ENCODE measurements around the gene HYDIN.

The HYDIN gene

DNA sequence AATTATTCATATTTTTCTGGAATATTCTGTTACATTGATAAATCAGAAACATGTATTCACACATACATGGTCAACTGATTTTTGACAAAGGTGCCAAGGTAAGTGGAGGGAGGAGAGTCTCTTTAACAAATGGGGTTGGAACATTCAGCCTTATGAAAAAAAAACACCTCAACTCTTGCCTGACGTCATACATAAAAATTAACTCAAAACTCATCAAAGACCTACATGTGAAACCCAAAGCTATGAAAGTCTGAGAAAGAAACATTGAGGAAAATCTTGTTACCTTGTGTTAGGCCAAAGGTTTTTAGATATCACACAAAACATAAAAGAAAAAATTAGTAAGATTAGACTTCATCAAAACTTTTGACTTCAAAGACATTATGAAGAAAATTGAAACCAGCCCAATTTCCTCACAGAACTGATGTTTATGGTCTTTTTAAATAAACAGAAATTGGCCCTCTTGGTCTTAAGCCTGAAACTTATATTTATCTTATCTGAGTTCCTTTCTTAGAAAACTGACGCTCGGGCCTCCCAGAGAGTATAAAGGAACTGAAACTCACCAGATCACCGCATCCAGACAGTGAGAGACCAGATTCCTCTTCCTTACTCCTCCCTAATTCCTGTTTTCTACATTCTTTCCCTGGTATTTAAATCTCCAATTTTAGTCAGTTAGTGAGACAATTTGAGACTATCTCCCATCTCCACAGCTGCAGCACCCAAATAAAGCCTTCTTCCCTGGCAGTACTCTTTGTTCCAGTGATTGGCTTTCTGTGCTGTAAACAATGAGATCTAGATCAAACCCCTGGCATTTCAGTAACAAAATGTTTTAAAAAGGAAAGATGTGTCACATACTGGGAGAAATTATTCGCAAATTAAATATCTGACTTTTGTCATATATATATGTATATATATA, 4.0 kb downstream of the HYDIN start:
- peaks cover 3% of the 10 kb centered on the region; the same call in 1 of the 2 replicates for H3K9me3 ChIP-seq (ENCODE audit: control insufficient read depth, insufficient read depth, low read length)

DNA sequence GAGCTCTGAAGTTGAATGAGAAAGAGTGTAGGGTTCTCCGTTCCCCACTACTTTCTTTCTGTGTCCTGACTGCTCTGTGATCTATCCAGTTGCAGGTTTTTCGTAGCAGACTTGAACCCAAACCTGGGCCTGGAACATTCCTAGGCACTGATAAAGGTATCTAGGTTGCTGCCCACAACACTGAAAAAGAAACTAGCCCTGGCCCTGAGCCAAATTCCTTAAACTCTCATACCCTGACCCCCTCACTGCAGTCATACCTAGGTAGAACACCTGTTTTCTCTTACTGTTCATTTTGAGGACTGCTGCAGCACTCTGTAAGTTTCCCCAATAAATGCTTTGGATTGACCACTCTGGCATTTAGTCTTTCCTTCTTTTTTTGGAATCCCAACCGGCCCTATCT, 5.4 kb downstream of the HYDIN start:
- no peak overlapping the region for H3K27ac ChIP-seq (ENCODE audit: low read length)
- DNase-seq (ENCODE audit: low read depth, low spot score) = no peak
- H3K4me1 ChIP-seq (ENCODE audit: control insufficient read depth, insufficient read depth, low read length) = no peaks in the 10 kb centered on the region
- H3K4me3 ChIP-seq (ENCODE audit: low read length) = no peak overlapping the region
- H3K9me3 ChIP-seq (ENCODE audit: control insufficient read depth, insufficient read depth, low read length) = peaks cover 3% of the 10 kb centered on the region; the same call in 1 of the 2 replicates
- no CpG with 5 or more reads among the region's 3 CpGs for WGBS (ENCODE audit: insufficient coverage, insufficient read length)
- H3K27me3 ChIP-seq (ENCODE audit: control insufficient read depth, insufficient read depth, low read length) = no peaks in the 10 kb centered on the region
- H3K36me3 ChIP-seq (ENCODE audit: control insufficient read depth, insufficient read depth, low read length) = no peaks in the 10 kb centered on the region

More for the DNA sequence above, 4.0 kb downstream of the HYDIN start:
- Histone ChIP-seq H3K4me3 (ENCODE audit: low read length) (no peak overlapping the region), H3K27ac (ENCODE audit: low read length) (no peak overlapping the region), H3K27me3 (ENCODE audit: control insufficient read depth, insufficient read depth, low read length) (no peaks in the 10 kb centered on the region), H3K4me1 (ENCODE audit: control insufficient read depth, insufficient read depth, low read length) (no peaks in the 10 kb centered on the region; the same call in 1 of the 2 replicates), H3K36me3 (ENCODE audit: control insufficient read depth, insufficient read depth, low read length) (no peaks in the 10 kb centered on the region)
- WGBS (ENCODE audit: insufficient coverage, insufficient read length) = no CpG with 5 or more reads among the region's 5 CpGs
- DNase-seq (ENCODE audit: low read depth, low spot score) = no peak

DNA sequence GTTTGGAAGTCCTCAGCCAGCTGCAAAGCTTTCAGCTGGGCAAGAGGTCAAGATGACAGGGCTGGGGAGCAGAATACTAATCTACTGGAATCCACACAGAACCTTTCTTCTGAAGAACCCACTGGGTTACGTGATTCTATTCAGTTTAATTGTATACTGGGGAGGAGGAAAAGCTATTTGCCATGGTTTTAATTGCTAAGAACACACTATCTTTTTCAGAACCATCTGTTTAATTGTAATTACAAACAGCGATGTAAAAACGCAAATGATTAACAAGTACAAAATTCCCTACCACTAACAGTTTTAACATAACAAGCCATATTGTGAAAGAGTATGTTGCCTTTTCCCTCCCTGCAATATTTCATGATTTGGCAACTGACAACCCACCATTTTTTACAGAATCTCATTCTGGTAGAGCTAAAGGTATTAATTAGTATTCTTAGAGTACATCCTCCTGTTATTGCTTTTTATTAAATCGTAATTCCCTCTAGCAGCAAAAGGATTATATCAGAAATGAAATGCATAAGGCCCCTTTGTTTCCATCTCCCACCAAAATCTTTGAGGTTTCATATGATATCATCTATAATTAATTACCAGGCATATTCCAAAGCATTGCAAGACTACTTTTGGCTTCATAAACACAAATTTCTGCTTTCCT, 12.1 kb downstream of the HYDIN start:
- Histone ChIP-seq H3K27me3 (ENCODE audit: control insufficient read depth, insufficient read depth, low read length) (no peaks in the 10 kb centered on the region), H3K4me3 (ENCODE audit: low read length) (no peak overlapping the region), H3K27ac (ENCODE audit: low read length) (no peak overlapping the region)

DNA sequence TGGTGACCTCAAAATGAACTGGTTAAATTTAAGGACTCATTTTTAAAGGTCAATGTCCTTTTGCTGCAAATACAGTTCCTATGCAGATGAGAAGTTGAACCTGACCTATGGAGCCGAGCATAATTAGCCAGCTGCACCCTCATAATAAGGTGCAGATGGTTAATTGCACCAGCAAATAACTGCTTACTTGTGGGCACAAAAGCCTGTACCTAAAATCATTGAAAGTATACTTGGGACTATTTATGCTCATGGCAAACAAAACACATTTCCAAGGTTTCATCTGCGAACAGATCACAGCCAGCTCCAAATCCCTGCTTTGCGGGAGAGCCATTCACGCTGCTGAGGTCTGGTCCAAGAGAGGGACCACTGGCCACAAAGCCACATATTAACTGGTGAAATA, 13.0 kb downstream of the HYDIN start:
- no peaks in the 10 kb centered on the region for H3K9me3 ChIP-seq (ENCODE audit: control insufficient read depth, insufficient read depth, low read length)
- no peaks in the 10 kb centered on the region for H3K27me3 ChIP-seq (ENCODE audit: control insufficient read depth, insufficient read depth, low read length)
- no peak overlapping the region for H3K27ac ChIP-seq (ENCODE audit: low read length)
- DNase-seq (ENCODE audit: low read depth, low spot score) = no peak
- no peaks in the 10 kb centered on the region for H3K4me1 ChIP-seq (ENCODE audit: control insufficient read depth, insufficient read depth, low read length)
- WGBS (ENCODE audit: insufficient coverage, insufficient read length) = no CpG with 5 or more reads among the region's 4 CpGs
- H3K4me3 ChIP-seq (ENCODE audit: low read length) = no peak overlapping the region
- no peaks in the 10 kb centered on the region for H3K36me3 ChIP-seq (ENCODE audit: control insufficient read depth, insufficient read depth, low read length)

More for the DNA sequence above, 12.1 kb downstream of the HYDIN start:
- WGBS (ENCODE audit: insufficient coverage, insufficient read length) = no CpG with 5 or more reads among the region's 4 CpGs
- H3K4me1 ChIP-seq (ENCODE audit: control insufficient read depth, insufficient read depth, low read length) = no peaks in the 10 kb centered on the region
- no peaks in the 10 kb centered on the region for H3K9me3 ChIP-seq (ENCODE audit: control insufficient read depth, insufficient read depth, low read length)
- no peaks in the 10 kb centered on the region for H3K36me3 ChIP-seq (ENCODE audit: control insufficient read depth, insufficient read depth, low read length)
- no peak for DNase-seq (ENCODE audit: low read depth, low spot score)

DNA sequence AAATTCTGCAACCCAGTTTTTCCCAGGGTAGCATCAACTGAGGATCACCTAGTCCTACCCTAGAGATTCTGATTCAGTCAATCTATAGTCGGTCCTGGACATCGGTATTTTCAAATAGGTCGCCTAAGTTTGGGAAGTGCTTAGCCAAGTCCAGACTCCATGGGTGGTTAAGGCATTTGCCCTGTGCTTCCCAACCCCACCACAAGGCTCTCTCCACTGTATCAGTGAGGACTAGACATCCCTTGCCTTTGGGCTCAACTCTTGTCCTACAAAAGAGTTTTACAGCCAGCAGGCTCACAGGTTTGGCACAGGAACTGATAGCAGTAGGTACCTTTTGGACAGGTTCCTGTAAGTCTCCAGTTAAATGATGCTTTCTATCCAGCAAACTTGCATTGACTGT, 13.8 kb downstream of the HYDIN start:
- WGBS (ENCODE audit: insufficient coverage, insufficient read length) = no CpG with 5 or more reads among the region's 3 CpGs

DNA sequence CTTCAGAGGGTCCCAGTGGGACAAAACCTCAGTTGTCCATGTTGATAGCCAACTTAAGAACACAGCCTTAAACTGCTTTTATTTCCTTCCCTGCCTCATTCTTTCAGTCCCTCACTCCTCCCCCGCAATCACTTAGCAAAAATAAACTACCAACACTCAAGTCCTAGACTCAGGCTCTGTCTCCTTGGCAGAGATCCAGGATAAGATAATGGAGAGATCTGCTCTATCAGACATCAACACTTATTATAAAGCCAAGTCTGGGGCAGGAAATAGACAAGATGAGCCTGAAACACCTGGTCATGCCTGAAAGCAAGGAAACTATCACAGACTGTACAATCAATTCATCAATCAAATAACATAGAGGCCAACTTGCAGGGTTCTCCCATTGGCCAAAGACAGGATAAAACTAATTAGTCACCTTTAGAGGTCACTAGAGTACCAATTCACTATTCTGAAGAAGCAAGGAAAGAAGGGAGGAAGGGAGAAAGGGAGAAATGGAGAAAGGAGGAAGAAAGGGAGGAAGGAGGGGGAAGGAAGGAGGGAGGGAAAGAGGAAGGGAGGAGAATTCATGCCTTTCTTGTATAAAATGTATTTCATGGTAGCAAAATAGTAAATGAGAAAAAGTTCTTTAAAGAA, 15.7 kb downstream of the HYDIN start:
- Histone ChIP-seq H3K4me3 (ENCODE audit: low read length) (no peak overlapping the region), H3K27me3 (ENCODE audit: control insufficient read depth, insufficient read depth, low read length) (no peaks in the 10 kb centered on the region), H3K27ac (ENCODE audit: low read length) (no peak overlapping the region), H3K36me3 (ENCODE audit: control insufficient read depth, insufficient read depth, low read length) (no peaks in the 10 kb centered on the region), H3K9me3 (ENCODE audit: control insufficient read depth, insufficient read depth, low read length) (no peaks in the 10 kb centered on the region), H3K4me1 (ENCODE audit: control insufficient read depth, insufficient read depth, low read length) (no peaks in the 10 kb centered on the region)
- DNase-seq (ENCODE audit: low read depth, low spot score) = no peak
- no CpG with 5 or more reads among the region's 1 CpG for WGBS (ENCODE audit: insufficient coverage, insufficient read length)

More for the DNA sequence above, 13.8 kb downstream of the HYDIN start:
- Histone ChIP-seq H3K4me3 (ENCODE audit: low read length) (no peak overlapping the region), H3K27me3 (ENCODE audit: control insufficient read depth, insufficient read depth, low read length) (no peaks in the 10 kb centered on the region), H3K36me3 (ENCODE audit: control insufficient read depth, insufficient read depth, low read length) (no peaks in the 10 kb centered on the region), H3K4me1 (ENCODE audit: control insufficient read depth, insufficient read depth, low read length) (no peaks in the 10 kb centered on the region), H3K27ac (ENCODE audit: low read length) (no peak overlapping the region), H3K9me3 (ENCODE audit: control insufficient read depth, insufficient read depth, low read length) (no peaks in the 10 kb centered on the region)
- DNase-seq (ENCODE audit: low read depth, low spot score) = no peak

DNA sequence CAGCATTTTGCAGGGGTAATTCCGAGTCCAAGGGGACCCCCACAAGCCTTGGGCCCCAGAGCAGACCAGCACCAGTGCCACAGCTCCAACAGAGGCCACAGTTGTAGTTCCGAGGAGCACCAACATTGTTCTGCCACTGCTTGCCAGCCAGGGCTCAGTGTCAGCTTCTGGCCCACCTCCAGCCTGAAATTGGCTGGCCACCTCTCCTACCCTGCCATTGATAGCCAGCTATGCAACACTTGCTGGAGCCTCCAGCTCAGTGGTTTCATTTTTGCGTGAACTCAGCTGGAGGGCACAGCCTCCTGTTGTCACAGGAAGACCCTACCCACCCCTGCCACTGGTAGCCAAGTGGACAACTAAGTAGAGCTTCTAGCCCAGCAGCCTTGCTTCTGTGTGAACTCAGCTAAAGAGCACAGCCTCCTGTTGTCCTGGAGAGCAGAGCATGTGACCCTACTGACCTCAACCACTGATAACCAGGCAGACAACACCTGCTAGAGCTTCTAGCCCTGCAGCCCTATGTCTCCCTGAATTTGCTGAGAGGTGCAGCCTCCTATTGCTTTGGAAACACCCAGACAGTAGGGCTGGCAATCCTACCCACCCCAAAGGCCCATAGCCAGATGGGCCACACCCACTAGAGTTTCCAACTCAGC, 24.9 kb downstream of the HYDIN start:
- no peaks in the 10 kb centered on the region for H3K27me3 ChIP-seq (ENCODE audit: control insufficient read depth, insufficient read depth, low read length)
- no peak for DNase-seq (ENCODE audit: low read depth, low spot score)
- H3K9me3 ChIP-seq (ENCODE audit: control insufficient read depth, insufficient read depth, low read length) = no peaks in the 10 kb centered on the region
- H3K4me1 ChIP-seq (ENCODE audit: control insufficient read depth, insufficient read depth, low read length) = no peaks in the 10 kb centered on the region
- no peak overlapping the region for H3K27ac ChIP-seq (ENCODE audit: low read length)
- H3K4me3 ChIP-seq (ENCODE audit: low read length) = no peak overlapping the region
- no CpG with 5 or more reads among the region's 3 CpGs for WGBS (ENCODE audit: insufficient coverage, insufficient read length)
- no peaks in the 10 kb centered on the region for H3K36me3 ChIP-seq (ENCODE audit: control insufficient read depth, insufficient read depth, low read length)

DNA sequence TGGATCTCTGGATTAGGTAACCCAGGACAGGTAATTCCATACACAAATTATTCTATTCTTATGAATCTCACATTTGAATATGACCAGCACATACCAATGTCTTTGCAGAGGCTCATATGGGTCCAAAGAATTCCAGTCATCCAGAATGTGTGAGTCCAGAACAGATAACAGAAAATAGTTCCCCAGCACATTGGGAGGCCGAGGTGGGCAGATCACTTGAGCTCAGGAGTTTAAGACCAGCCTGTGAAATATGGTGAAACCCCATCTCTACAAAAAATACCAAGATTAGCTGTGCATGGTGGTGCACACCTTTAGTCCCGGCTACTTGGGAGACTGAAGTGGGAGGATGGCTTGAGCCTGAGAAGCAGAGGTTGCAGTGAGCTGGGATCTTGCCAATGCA, 26.9 kb downstream of the HYDIN start:
- no peaks in the 10 kb centered on the region for H3K27me3 ChIP-seq (ENCODE audit: control insufficient read depth, insufficient read depth, low read length)
- no peaks in the 10 kb centered on the region for H3K4me1 ChIP-seq (ENCODE audit: control insufficient read depth, insufficient read depth, low read length)
- DNase-seq (ENCODE audit: low read depth, low spot score) = no peak
- no peak overlapping the region for H3K4me3 ChIP-seq (ENCODE audit: low read length)
- H3K27ac ChIP-seq (ENCODE audit: low read length) = no peak overlapping the region
- H3K36me3 ChIP-seq (ENCODE audit: control insufficient read depth, insufficient read depth, low read length) = no peaks in the 10 kb centered on the region
- no peaks in the 10 kb centered on the region for H3K9me3 ChIP-seq (ENCODE audit: control insufficient read depth, insufficient read depth, low read length)
- no CpG with 5 or more reads among the region's 2 CpGs for WGBS (ENCODE audit: insufficient coverage, insufficient read length)

DNA sequence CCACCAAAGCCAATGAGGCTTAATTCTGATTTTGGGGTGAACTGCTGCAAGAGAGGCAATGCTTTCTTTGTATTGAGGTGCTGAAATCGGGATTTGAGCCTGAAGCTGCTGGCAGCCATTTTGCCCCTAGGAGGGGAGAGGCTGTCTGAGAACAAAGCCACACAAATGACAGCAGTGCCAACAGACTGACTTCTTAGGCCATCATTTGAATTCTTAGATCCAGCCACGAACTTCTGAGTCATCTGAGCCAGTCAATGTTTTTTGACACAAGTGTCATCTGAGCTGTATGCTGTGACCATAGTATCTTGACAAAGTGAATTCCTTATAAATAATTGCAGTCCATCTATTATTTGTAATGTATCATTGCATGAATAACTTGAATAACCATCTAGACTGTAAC, 29.0 kb downstream of the HYDIN start:
- Histone ChIP-seq H3K36me3 (ENCODE audit: control insufficient read depth, insufficient read depth, low read length) (no peaks in the 10 kb centered on the region), H3K4me3 (ENCODE audit: low read length) (no peak overlapping the region), H3K27ac (ENCODE audit: low read length) (no peak overlapping the region), H3K4me1 (ENCODE audit: control insufficient read depth, insufficient read depth, low read length) (no peaks in the 10 kb centered on the region), H3K27me3 (ENCODE audit: control insufficient read depth, insufficient read depth, low read length) (no peaks in the 10 kb centered on the region), H3K9me3 (ENCODE audit: control insufficient read depth, insufficient read depth, low read length) (no peaks in the 10 kb centered on the region)
- no peak for DNase-seq (ENCODE audit: low read depth, low spot score)
- no CpG with 5 or more reads among the region's 2 CpGs for WGBS (ENCODE audit: insufficient coverage, insufficient read length)

DNA sequence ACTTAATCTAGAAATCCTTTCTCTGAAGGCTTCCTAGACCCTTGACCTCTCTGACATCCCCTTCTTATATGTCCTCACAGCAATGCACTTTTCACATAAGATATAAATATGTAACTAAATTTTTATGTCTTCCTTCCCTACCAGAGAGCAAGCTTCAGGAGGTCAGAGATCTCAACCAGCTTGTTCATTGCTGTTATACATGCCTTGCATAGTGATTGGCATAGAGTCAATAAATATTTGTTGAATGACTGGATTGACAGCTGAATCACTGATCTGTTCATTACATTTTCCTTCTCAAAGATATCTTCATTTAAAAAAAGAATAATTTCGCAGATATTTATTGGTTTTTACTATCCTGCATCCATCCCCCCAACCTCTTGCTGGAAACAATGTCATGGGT, 29.5 kb downstream of the HYDIN start:
- Histone ChIP-seq H3K36me3 (ENCODE audit: control insufficient read depth, insufficient read depth, low read length) (no peaks in the 10 kb centered on the region), H3K4me3 (ENCODE audit: low read length) (no peak overlapping the region), H3K9me3 (ENCODE audit: control insufficient read depth, insufficient read depth, low read length) (no peaks in the 10 kb centered on the region), H3K27me3 (ENCODE audit: control insufficient read depth, insufficient read depth, low read length) (no peaks in the 10 kb centered on the region), H3K27ac (ENCODE audit: low read length) (no peak overlapping the region), H3K4me1 (ENCODE audit: control insufficient read depth, insufficient read depth, low read length) (no peaks in the 10 kb centered on the region)
- DNase-seq (ENCODE audit: low read depth, low spot score) = no peak
- no CpG with 5 or more reads among the region's 1 CpG for WGBS (ENCODE audit: insufficient coverage, insufficient read length)
